ENCODE data around the gene FBXO17. TPM values are rescaled to one million over a fixed set of nuclear protein-coding genes. Genes with fewer than 3 reads are reported as not detected.

Gene FBXO17
- total RNA-seq, 2 experiments from 2014 or later, result not detected

- Mint-ChIP-seq H3K27me3 (no peaks in the 10 kb centered on the region), H3K27ac (no peak overlapping the region), H3K9me3 (peaks cover 7% of the 10 kb centered on the region), H3K36me3 (peaks cover 27% of the 10 kb centered on the region), H3K4me3 (no peak overlapping the region), H3K4me1 (ENCODE audit: low read depth) (peaks cover 29% of the 10 kb centered on the region)
- ChIA-PET CTCF (interaction anchor here (0.8 to 1.8 kb wide), 5 partner anchors 13 to 530 kb away, joined by 3 to 5 read pairs (median 4); partner anchors contain the start of gene FAM98C), POLR2A (no interaction called here)
- intact Hi-C loops (cut with micrococcal nuclease), result loop anchor here (5.0 to 10.0 kb wide), 2 partner anchors 319 to 421 kb away; partner anchors contain the start of genes EIF3K and MAP4K1
- no peak for DNase-seq
These were observed 42.0 kb downstream of the FBXO17 start for GRCh38 chr19:38933544-38933943.

GRCh38 chr19:38932425-38933179 is 42.9 kb downstream of the FBXO17 start:
- H3K36me3 Mint-ChIP-seq, result peaks cover 27% of the 10 kb centered on the region
- ChIA-PET CTCF (interaction anchor here (0.6 to 2.8 kb wide), 8 partner anchors 23 to 529 kb away, joined by 3 to 17 read pairs (median 5); partner anchors contain the start of genes ECH1 and FAM98C), POLR2A (interaction anchor here (1.2 kb wide), 1 partner anchor 198 kb away, joined by 3 read pairs; no protein-coding TSS in a partner anchor)
- intact Hi-C loops (cut with micrococcal nuclease), result loop anchor here (5.0 to 10.0 kb wide), 2 partner anchors 318 to 420 kb away; partner anchors contain the start of genes EIF3K and MAP4K1
- peaks cover 7% of the 10 kb centered on the region for H3K9me3 Mint-ChIP-seq
- H3K4me1 Mint-ChIP-seq (ENCODE audit: low read depth), result peaks cover 34% of the 10 kb centered on the region
- no peak overlapping the region for H3K27ac Mint-ChIP-seq
- DNase-seq, result peak; percentile 42
- peak overlapping the region; percentile 28 for H3K4me3 Mint-ChIP-seq
- H3K27me3 Mint-ChIP-seq, result no peaks in the 10 kb centered on the region

- Mint-ChIP-seq H3K9me3 (peaks cover 7% of the 10 kb centered on the region), H3K27me3 (no peaks in the 10 kb centered on the region), H3K4me1 (ENCODE audit: low read depth) (peaks cover 34% of the 10 kb centered on the region), H3K27ac (peak overlapping the region; percentile 96), H3K4me3 (peak overlapping the region; percentile 94), H3K36me3 (peaks cover 27% of the 10 kb centered on the region)
- intact Hi-C loops (cut with micrococcal nuclease), result loop anchor here (5.0 to 10.0 kb wide), 2 partner anchors 317 to 419 kb away; partner anchors contain the start of genes EIF3K and MAP4K1
- no peak for DNase-seq
- CTCF ChIA-PET, result interaction anchor here (0.7 to 2.8 kb wide), 11 partner anchors 9 to 528 kb away, joined by 3 to 25 read pairs (median 10); partner anchors contain the start of genes ACTN4, ECH1 and FAM98C
- POLR2A ChIA-PET, result interaction anchor here (1.1 to 2.0 kb wide), 3 partner anchors 82 to 284 kb away, joined by 3 to 5 read pairs (median 4); partner anchors contain the start of genes ACTN4 and HNRNPL
These were observed 44.1 kb downstream of the FBXO17 start for GRCh38 chr19:38931521-38931793.

GRCh38 chr19:38930776-38931520 is 44.6 kb downstream of the FBXO17 start, which contains the start of gene MRPS12:
MRPS12 (plus strand) TSS chr19:38930944; CDS start chr19:38931295, 351 bp downstream.
- H3K9me3 Mint-ChIP-seq, result peaks cover 7% of the 10 kb centered on the region
- H3K4me1 Mint-ChIP-seq (ENCODE audit: low read depth), result peaks cover 34% of the 10 kb centered on the region
- H3K27me3 Mint-ChIP-seq, result no peaks in the 10 kb centered on the region
- POLR2A ChIA-PET, result interaction anchor here (0.9 to 2.0 kb wide), 9 partner anchors 24 to 537 kb away, joined by 3 to 6 read pairs (median 4); partner anchors contain the start of genes ACTN4, ECH1, HNRNPL and NFKBIB
- peak within 1 kb of the TSS; percentile 96 for H3K27ac Mint-ChIP-seq
- CTCF ChIA-PET, result interaction anchor here (0.6 to 2.8 kb wide), 67 partner anchors 10 to 557 kb away, joined by 3 to 56 read pairs (median 4); partner anchors contain the start of genes ACTN4, CAPN12, ECH1 and EIF3K
- H3K36me3 Mint-ChIP-seq, result peaks cover 27% of the 10 kb centered on the region
- H3K4me3 Mint-ChIP-seq, result peak within 1 kb of the TSS; percentile 94
- intact Hi-C loops (cut with micrococcal nuclease), result loop anchor here (1.0 to 10.0 kb wide), 8 partner anchors 32 to 528 kb away; partner anchors contain the start of genes ACTN4, EIF3K, FAM98C and MAP4K1
- peak; percentile 99 for DNase-seq

- Mint-ChIP-seq H3K4me1 (ENCODE audit: low read depth) (peaks cover 34% of the 10 kb centered on the region), H3K36me3 (peaks cover 27% of the 10 kb centered on the region)
- POLR2A ChIA-PET, result interaction anchor here (0.6 to 2.0 kb wide), 10 partner anchors 23 to 536 kb away, joined by 3 to 6 read pairs (median 4); partner anchors contain the start of genes ACTN4, ECH1, EIF3K and HNRNPL
These were observed 45.4 kb downstream of the FBXO17 start, which contains the start of gene SARS2 for GRCh38 chr19:38929929-38930775. SARS2 (minus strand) TSS chr19:38930763; CDS start chr19:38930736, 27 bp downstream.

GRCh38 chr19:38928391-38929001 is 47.0 kb downstream of the FBXO17 start:
- H3K9me3 Mint-ChIP-seq, result no peaks in the 10 kb centered on the region
- peak overlapping the region; percentile 63 for H3K27ac Mint-ChIP-seq
- H3K36me3 Mint-ChIP-seq, result peaks cover 20% of the 10 kb centered on the region
- ChIA-PET CTCF (interaction anchor here (0.6 to 2.8 kb wide), 5 partner anchors 41 to 285 kb away, joined by 3 to 22 read pairs (median 4); partner anchors contain the start of gene ACTN4), POLR2A (no interaction called here)
- peaks cover 34% of the 10 kb centered on the region for H3K4me1 Mint-ChIP-seq (ENCODE audit: low read depth)
- no peaks in the 10 kb centered on the region for H3K27me3 Mint-ChIP-seq
- intact Hi-C loops (cut with micrococcal nuclease), result no loop called here
- peak overlapping the region; percentile 94 for H3K4me3 Mint-ChIP-seq
- DNase-seq, result no peak

More at GRCh38 chr19:38929929-38930775, 45.4 kb downstream of the FBXO17 start, which contains the start of gene SARS2:
- Mint-ChIP-seq H3K27me3 (no peaks in the 10 kb centered on the region), H3K27ac (peak within 1 kb of the TSS; percentile 96), H3K4me3 (peak within 1 kb of the TSS; percentile 94), H3K9me3 (peaks cover 7% of the 10 kb centered on the region)
- CTCF ChIA-PET, result interaction anchor here (0.6 to 2.8 kb wide), 69 partner anchors 10 to 556 kb away, joined by 3 to 56 read pairs (median 4); partner anchors contain the start of genes ACTN4, CAPN12, EIF3K and FAM98C
- intact Hi-C loops (cut with micrococcal nuclease), result loop anchor here (1.0 to 10.0 kb wide), 8 partner anchors 31 to 527 kb away; partner anchors contain the start of genes ACTN4, EIF3K, FAM98C and MAP4K1
- DNase-seq, result peak; percentile 95

GRCh38 chr19:38924388-38924787 is 51.2 kb downstream of the FBXO17 start:
- Mint-ChIP-seq H3K4me3 (no peak overlapping the region), H3K4me1 (ENCODE audit: low read depth) (peaks cover 14% of the 10 kb centered on the region), H3K9me3 (no peaks in the 10 kb centered on the region), H3K27me3 (no peaks in the 10 kb centered on the region), H3K36me3 (peaks cover 17% of the 10 kb centered on the region), H3K27ac (no peak overlapping the region)
- intact Hi-C loops (cut with micrococcal nuclease), result no loop called here
- CTCF ChIA-PET, result interaction anchor here (0.6 kb wide), 1 partner anchor 38 kb away, joined by 3 read pairs; no protein-coding TSS in a partner anchor
- POLR2A ChIA-PET, result no interaction called here
- DNase-seq, result no peak

- Mint-ChIP-seq H3K4me1 (ENCODE audit: low read depth) (no peaks in the 10 kb centered on the region), H3K36me3 (peaks cover 17% of the 10 kb centered on the region), H3K9me3 (no peaks in the 10 kb centered on the region), H3K4me3 (no peak overlapping the region), H3K27ac (no peak overlapping the region), H3K27me3 (no peaks in the 10 kb centered on the region)
- intact Hi-C loops (cut with micrococcal nuclease), result no loop called here
- DNase-seq, result no peak
- POLR2A ChIA-PET, result no interaction called here
- CTCF ChIA-PET, result no interaction called here
These were observed 53.1 kb downstream of the FBXO17 start for GRCh38 chr19:38922482-38922881.

GRCh38 chr19:38921420-38922274 is 53.9 kb downstream of the FBXO17 start:
- no peaks in the 10 kb centered on the region for H3K4me1 Mint-ChIP-seq (ENCODE audit: low read depth)
- intact Hi-C loops (cut with micrococcal nuclease), result no loop called here
- ChIA-PET CTCF (interaction anchor here (0.7 kb wide), 1 partner anchor 74 kb away, joined by 3 read pairs; no protein-coding TSS in a partner anchor), POLR2A (no interaction called here)
- H3K4me3 Mint-ChIP-seq, result no peak overlapping the region
- H3K27me3 Mint-ChIP-seq, result no peaks in the 10 kb centered on the region
- DNase-seq, result no peak
- peaks cover 17% of the 10 kb centered on the region for H3K36me3 Mint-ChIP-seq
- no peak overlapping the region for H3K27ac Mint-ChIP-seq
- H3K9me3 Mint-ChIP-seq, result no peaks in the 10 kb centered on the region
